Spleen (tissue), 7 donors: ENCODE measurements around the gene DCAF4L1.

Source experiments
- POLR2A ChIP-seq, 3 donors: fragments of 450-650 bp; IDR thresholded peaks; one replicate each; pipeline ENCODE4 v1.5.1; 2017; ENCODE audit warnings: antibody characterized with exemption in 3 of 3, mild to moderate bottlenecking in 1 of 3
- TF ChIP-seq, protein P1 (sequence below), 11 experiments: fragments of 200-600 bp in 7 of 11; fragments of 450-650 bp in 4 of 11; sonication (generic) in 4 of 11; IDR thresholded peaks in 8 of 11; conservative IDR thresholded peaks in 3 of 11; 1 replicate in 7 of 11; 2 replicates in 4 of 11; pipeline versions ENCODE4 v1.4.0 to v1.8.0; 2016 to 2021; ENCODE audit warnings: antibody characterized with exemption in 11 of 11, inconsistent platforms in 4 of 11, mild to moderate bottlenecking in 1 of 11
- donor health status: DM: no; HTN: no; CAD: no; lungs with moderate emphysema.
- donor health status: DM: no; HTN: no; CAD: no.
- donor health status: DM: no; HTN: no; CAD: no.

GRCh38 chr4:41976775-41977516, 4.6 kb upstream of the DCAF4L1 start:
- no peak for TF ChIP-seq POLR2A (IDR thresholded peaks at IDR 0.05)
- TF ChIP-seq, protein P1, sequence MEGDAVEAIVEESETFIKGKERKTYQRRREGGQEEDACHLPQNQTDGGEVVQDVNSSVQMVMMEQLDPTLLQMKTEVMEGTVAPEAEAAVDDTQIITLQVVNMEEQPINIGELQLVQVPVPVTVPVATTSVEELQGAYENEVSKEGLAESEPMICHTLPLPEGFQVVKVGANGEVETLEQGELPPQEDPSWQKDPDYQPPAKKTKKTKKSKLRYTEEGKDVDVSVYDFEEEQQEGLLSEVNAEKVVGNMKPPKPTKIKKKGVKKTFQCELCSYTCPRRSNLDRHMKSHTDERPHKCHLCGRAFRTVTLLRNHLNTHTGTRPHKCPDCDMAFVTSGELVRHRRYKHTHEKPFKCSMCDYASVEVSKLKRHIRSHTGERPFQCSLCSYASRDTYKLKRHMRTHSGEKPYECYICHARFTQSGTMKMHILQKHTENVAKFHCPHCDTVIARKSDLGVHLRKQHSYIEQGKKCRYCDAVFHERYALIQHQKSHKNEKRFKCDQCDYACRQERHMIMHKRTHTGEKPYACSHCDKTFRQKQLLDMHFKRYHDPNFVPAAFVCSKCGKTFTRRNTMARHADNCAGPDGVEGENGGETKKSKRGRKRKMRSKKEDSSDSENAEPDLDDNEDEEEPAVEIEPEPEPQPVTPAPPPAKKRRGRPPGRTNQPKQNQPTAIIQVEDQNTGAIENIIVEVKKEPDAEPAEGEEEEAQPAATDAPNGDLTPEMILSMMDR (IDR thresholded peaks at IDR 0.05 in 8 of 11, conservative IDR thresholded peaks at IDR 0.05 in 3 of 11), result no peak
